ENCODE results near the gene NEURL1B. TPM values are rescaled to one million over a fixed set of nuclear protein-coding genes. Genes with fewer than 3 reads are reported as not detected.

Gene NEURL1B
- total RNA-seq, 1 experiment from 2014 or later: not detected

- Histone ChIP-seq H3K4me2 (ENCODE audit: low read depth, low read length, poor library complexity, severe bottlenecking) (no peak overlapping the region), H3K9me3 (ENCODE audit: low read length) (no peaks in the 10 kb centered on the region)
Measured at GRCh38 chr5:172714491-172715420, 73.7 kb downstream of the NEURL1B start.

DNA sequence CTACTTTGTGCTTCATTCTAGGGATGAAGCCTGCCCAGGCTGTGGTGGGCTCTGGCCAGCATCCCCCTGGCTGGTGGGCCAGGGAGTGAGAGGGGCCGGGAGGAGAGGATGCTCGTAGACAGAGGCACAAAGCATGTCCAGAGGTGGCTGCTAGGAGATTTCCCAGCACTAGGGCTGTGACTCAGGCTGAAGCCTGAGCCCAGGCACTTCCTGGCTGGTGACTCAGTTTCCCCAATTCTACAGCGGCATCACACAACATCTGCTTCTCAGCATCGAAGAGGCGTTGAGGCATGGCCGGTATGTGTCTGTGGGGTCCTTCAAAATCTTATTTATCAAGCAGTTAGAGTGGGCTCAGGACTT, 74.3 kb downstream of the NEURL1B start:
- no peaks in the 10 kb centered on the region for H3K79me2 ChIP-seq (ENCODE audit: low read length)
- H3K36me3 ChIP-seq (ENCODE audit: insufficient read depth, low read length): no peaks in the 10 kb centered on the region
- no peaks in the 10 kb centered on the region for H3K4me1 ChIP-seq (ENCODE audit: low read length)
- no peak for DNase-seq
- H4K20me1 ChIP-seq (ENCODE audit: insufficient read depth, low read depth, low read length): no peaks in the 10 kb centered on the region
- no peak overlapping the region for H3K27ac ChIP-seq (ENCODE audit: low read length)
- H3K4me3 ChIP-seq (ENCODE audit: low read length): no peak overlapping the region
- H3K9me2 ChIP-seq (replicated peaks; ENCODE audit: insufficient read depth, low read length): no peaks in the 10 kb centered on the region
- no peak overlapping the region for H3K4me2 ChIP-seq (ENCODE audit: low read depth, low read length, poor library complexity, severe bottlenecking)
- H3K9ac ChIP-seq (ENCODE audit: low read length): no peak overlapping the region
- H3K9me3 ChIP-seq (ENCODE audit: low read length): no peaks in the 10 kb centered on the region
- H3K27me3 ChIP-seq (ENCODE audit: low read length): no peaks in the 10 kb centered on the region
- H2AFZ ChIP-seq (ENCODE audit: low read length): no peak overlapping the region

More at GRCh38 chr5:172714491-172715420, 73.7 kb downstream of the NEURL1B start:
- H3K9ac ChIP-seq (ENCODE audit: low read length): no peak overlapping the region
- no peaks in the 10 kb centered on the region for H3K9me2 ChIP-seq (replicated peaks; ENCODE audit: insufficient read depth, low read length)
- no peak overlapping the region for H2AFZ ChIP-seq (ENCODE audit: low read length)
- DNase-seq: peak; percentile 88
- H3K27ac ChIP-seq (ENCODE audit: low read length): no peak overlapping the region
- H3K4me3 ChIP-seq (ENCODE audit: low read length): no peak overlapping the region
- H3K36me3 ChIP-seq (ENCODE audit: insufficient read depth, low read length): no peaks in the 10 kb centered on the region
- no peaks in the 10 kb centered on the region for H3K27me3 ChIP-seq (ENCODE audit: low read length)
- H3K79me2 ChIP-seq (ENCODE audit: low read length): no peaks in the 10 kb centered on the region
- no peaks in the 10 kb centered on the region for H3K4me1 ChIP-seq (ENCODE audit: low read length)
- no peaks in the 10 kb centered on the region for H4K20me1 ChIP-seq (ENCODE audit: insufficient read depth, low read depth, low read length)

DNA sequence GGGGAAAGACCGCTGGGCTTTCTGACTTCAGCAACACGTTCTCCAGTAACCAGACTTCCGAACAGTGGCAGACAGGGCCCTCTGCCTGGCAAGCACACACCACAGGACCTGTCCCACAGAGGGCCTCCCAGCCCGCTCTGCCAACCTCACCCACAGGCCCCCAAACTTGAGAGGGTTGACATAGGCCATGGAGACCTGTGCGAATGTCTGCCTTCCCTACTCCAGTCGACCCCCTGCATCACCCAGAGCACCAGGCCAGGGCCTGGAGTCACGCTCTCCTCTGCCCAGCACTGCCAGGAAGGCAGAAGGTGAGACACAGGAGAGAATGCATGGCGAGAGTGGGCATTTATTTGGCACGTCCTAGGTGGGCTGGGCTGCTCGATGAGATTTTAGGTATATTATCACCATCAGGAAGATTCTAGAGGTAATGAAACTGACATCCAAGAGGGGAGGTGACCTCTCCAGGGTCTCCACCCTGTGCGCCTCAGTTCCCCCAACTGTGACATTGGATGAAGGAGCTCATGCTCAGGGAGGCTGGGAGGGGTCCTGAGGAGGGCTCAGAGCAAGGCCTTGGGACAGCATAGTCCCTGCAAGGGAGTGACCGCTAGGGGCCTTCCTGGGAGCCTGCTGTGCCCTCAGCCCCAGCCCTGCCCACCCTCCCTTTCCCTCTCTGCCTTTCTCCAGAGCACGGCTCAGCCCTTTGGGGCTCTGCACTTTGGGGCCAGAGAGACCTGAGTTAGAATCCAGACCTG, 75.0 kb downstream of the NEURL1B start:
- Histone ChIP-seq H3K36me3 (ENCODE audit: insufficient read depth, low read length) (no peaks in the 10 kb centered on the region), H2AFZ (ENCODE audit: low read length) (no peak overlapping the region), H3K4me3 (ENCODE audit: low read length) (no peak overlapping the region)

DNA sequence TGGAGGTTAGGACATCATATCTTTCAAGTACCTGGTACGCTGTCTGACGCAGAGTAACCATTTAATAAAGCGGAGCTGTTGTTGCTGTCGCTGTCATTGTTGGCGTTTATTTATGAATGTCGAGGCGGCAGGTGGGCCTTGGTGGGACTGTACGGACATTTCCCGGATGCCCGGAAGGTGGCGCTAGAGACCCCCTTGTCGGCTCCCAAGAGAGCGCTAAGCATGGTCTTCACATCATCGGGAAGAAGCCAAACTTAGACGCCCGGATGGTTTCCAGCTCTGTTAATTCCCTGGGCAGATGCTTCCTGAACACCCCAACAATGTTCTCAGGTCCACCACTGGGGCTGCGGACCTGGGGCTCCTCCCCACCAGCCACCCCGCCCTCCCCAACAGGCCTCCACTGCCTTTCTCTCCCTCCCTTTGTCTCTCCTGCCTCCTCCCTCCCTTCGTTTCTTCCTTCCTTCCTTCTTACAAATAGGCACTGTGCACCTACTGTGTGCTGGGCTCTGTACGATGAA, 75.8 kb downstream of the NEURL1B start:
- Histone ChIP-seq H4K20me1 (ENCODE audit: insufficient read depth, low read depth, low read length) (no peaks in the 10 kb centered on the region), H2AFZ (ENCODE audit: low read length) (no peak overlapping the region), H3K4me3 (ENCODE audit: low read length) (no peak overlapping the region), H3K4me2 (ENCODE audit: low read depth, low read length, poor library complexity, severe bottlenecking) (no peak overlapping the region), H3K27me3 (ENCODE audit: low read length) (no peaks in the 10 kb centered on the region), H3K9me3 (ENCODE audit: low read length) (no peaks in the 10 kb centered on the region), H3K36me3 (ENCODE audit: insufficient read depth, low read length) (no peaks in the 10 kb centered on the region), H3K4me1 (ENCODE audit: low read length) (no peaks in the 10 kb centered on the region), H3K9ac (ENCODE audit: low read length) (no peak overlapping the region), H3K9me2 (replicated peaks; ENCODE audit: insufficient read depth, low read length) (no peaks in the 10 kb centered on the region), H3K79me2 (ENCODE audit: low read length) (no peaks in the 10 kb centered on the region), H3K27ac (ENCODE audit: low read length) (no peak overlapping the region)
- peak; percentile 87 for DNase-seq

More for the DNA sequence above, 75.0 kb downstream of the NEURL1B start:
- Histone ChIP-seq H3K9me3 (ENCODE audit: low read length) (no peaks in the 10 kb centered on the region), H4K20me1 (ENCODE audit: insufficient read depth, low read depth, low read length) (no peaks in the 10 kb centered on the region), H3K4me1 (ENCODE audit: low read length) (no peaks in the 10 kb centered on the region), H3K4me2 (ENCODE audit: low read depth, low read length, poor library complexity, severe bottlenecking) (no peak overlapping the region), H3K27me3 (ENCODE audit: low read length) (no peaks in the 10 kb centered on the region), H3K9ac (ENCODE audit: low read length) (no peak overlapping the region), H3K79me2 (ENCODE audit: low read length) (no peaks in the 10 kb centered on the region), H3K27ac (ENCODE audit: low read length) (no peak overlapping the region), H3K9me2 (replicated peaks; ENCODE audit: insufficient read depth, low read length) (no peaks in the 10 kb centered on the region)
- DNase-seq: no peak

- Histone ChIP-seq H3K9ac (ENCODE audit: low read length) (no peak overlapping the region), H2AFZ (ENCODE audit: low read length) (no peak overlapping the region), H3K4me3 (ENCODE audit: low read length) (no peak overlapping the region), H3K79me2 (ENCODE audit: low read length) (no peaks in the 10 kb centered on the region), H3K9me2 (replicated peaks; ENCODE audit: insufficient read depth, low read length) (no peaks in the 10 kb centered on the region), H3K36me3 (ENCODE audit: insufficient read depth, low read length) (no peaks in the 10 kb centered on the region), H3K27me3 (ENCODE audit: low read length) (no peaks in the 10 kb centered on the region), H4K20me1 (ENCODE audit: insufficient read depth, low read depth, low read length) (no peaks in the 10 kb centered on the region), H3K27ac (ENCODE audit: low read length) (no peak overlapping the region), H3K9me3 (ENCODE audit: low read length) (no peaks in the 10 kb centered on the region), H3K4me1 (ENCODE audit: low read length) (no peaks in the 10 kb centered on the region), H3K4me2 (ENCODE audit: low read depth, low read length, poor library complexity, severe bottlenecking) (no peak overlapping the region)
- no peak for DNase-seq
Measured at GRCh38 chr5:172717481-172718195, 76.6 kb downstream of the NEURL1B start.

DNA sequence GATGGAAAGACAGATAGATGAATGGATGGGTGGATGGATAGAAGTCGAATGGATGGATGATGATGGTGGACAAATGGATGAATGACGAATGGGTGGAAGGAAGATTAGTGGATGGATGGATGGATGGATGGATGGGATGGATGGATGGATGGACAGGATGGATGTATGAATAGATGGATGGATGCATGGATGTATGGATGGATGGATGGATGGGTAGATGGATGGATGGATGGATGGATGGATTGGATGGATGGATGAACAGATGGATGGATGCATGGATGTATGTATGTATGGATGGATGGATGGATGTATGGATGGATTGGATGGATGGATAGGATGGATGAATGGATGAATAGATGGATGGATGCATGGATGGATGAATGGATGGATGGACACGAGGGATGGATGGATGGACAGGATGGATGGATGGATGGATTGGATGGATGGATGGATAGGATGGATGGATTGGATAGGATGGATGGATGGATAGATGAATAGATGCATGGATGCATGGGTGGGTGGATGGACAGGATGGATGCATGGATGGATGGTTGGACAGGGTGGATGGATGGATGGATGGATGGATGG, 77.6 kb downstream of the NEURL1B start:
- Histone ChIP-seq H3K27me3 (ENCODE audit: low read length) (no peaks in the 10 kb centered on the region), H3K36me3 (ENCODE audit: insufficient read depth, low read length) (no peaks in the 10 kb centered on the region), H3K4me1 (ENCODE audit: low read length) (no peaks in the 10 kb centered on the region), H3K4me3 (ENCODE audit: low read length) (no peak overlapping the region), H3K27ac (ENCODE audit: low read length) (no peak overlapping the region), H3K9me3 (ENCODE audit: low read length) (no peaks in the 10 kb centered on the region), H3K9ac (ENCODE audit: low read length) (no peak overlapping the region), H3K4me2 (ENCODE audit: low read depth, low read length, poor library complexity, severe bottlenecking) (no peak overlapping the region), H2AFZ (ENCODE audit: low read length) (no peak overlapping the region), H4K20me1 (ENCODE audit: insufficient read depth, low read depth, low read length) (no peaks in the 10 kb centered on the region), H3K79me2 (ENCODE audit: low read length) (no peaks in the 10 kb centered on the region), H3K9me2 (replicated peaks; ENCODE audit: insufficient read depth, low read length) (no peaks in the 10 kb centered on the region)
- no peak for DNase-seq

DNA sequence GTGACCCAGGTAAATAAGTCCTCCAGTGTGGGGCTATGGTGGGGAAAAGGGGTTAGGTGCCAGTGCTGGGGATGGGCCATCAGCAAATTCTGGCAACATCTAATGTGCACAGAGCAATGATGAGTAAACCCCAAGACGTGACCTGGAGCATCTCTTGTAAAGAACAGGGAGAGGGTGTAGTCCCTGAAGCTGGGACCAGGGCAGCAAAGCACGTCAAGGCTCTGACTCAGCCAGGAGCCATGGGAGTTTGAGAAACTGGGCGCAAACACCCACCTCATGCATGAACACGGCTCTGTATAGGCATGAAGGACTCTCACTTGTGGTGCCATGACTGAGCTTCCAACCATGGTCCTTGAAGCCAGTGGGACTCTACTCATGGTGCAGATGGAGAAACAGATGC, 78.1 kb downstream of the NEURL1B start:
- Histone ChIP-seq H3K9ac (ENCODE audit: low read length) (no peak overlapping the region), H3K79me2 (ENCODE audit: low read length) (no peaks in the 10 kb centered on the region), H2AFZ (ENCODE audit: low read length) (no peak overlapping the region), H3K36me3 (ENCODE audit: insufficient read depth, low read length) (no peaks in the 10 kb centered on the region), H3K27me3 (ENCODE audit: low read length) (no peaks in the 10 kb centered on the region), H3K4me1 (ENCODE audit: low read length) (no peaks in the 10 kb centered on the region), H3K9me3 (ENCODE audit: low read length) (no peaks in the 10 kb centered on the region), H3K9me2 (replicated peaks; ENCODE audit: insufficient read depth, low read length) (no peaks in the 10 kb centered on the region), H3K4me3 (ENCODE audit: low read length) (no peak overlapping the region), H4K20me1 (ENCODE audit: insufficient read depth, low read depth, low read length) (no peaks in the 10 kb centered on the region), H3K4me2 (ENCODE audit: low read depth, low read length, poor library complexity, severe bottlenecking) (no peak overlapping the region), H3K27ac (ENCODE audit: low read length) (no peak overlapping the region)
- no peak for DNase-seq
